ENCODE results near the gene C20orf204. TPM values are rescaled to one million over a fixed set of nuclear protein-coding genes. Genes with fewer than 3 reads are reported as not detected.

C20orf204 gene
- total and polyA plus RNA-seq, 2 of the 4 experiments (the other 2 are of a cell fraction), result 0.09 to 0.18 TPM

DNA sequence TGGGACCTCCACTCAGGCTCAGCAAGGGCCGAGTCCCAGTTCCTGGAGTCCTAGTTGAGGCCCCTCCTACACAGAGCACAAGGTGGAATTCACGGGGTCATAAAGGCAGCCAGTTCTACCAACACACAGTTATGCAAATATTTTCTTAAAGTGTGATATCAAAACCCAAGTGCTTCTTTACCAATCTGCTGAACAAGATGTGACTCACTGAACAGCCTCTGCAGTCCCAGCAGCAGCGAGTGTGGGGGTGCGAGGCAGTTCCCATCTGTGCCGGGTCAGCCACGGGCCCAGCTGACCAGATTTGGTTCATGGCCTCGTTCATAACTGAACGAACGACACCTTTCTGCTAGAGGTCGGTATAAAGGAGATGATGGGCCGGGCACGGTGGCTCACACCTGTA lies 22.6 kb downstream of the C20orf204 start:
- no peak overlapping the region for H2BK120ac ChIP-seq (ENCODE audit: low read depth, low read length)
- BruUV-seq (replicated peaks), result no TSS peak
- H3K14ac ChIP-seq (replicated peaks; ENCODE audit: low read depth, low read length), result no peak overlapping the region
- peak overlapping the region; percentile 43; the same call in 1 of the 2 replicates for H3K4me2 ChIP-seq (ENCODE audit: low read depth, low read length)
- no peaks in the 10 kb centered on the region; the same call in 1 of the 2 replicates for H4K20me1 ChIP-seq (ENCODE audit: insufficient read depth, low read length)
- peaks cover 2% of the 10 kb centered on the region; the same call in 1 of the 2 replicates for H3K27me3 ChIP-seq (ENCODE audit: control insufficient read depth, insufficient read depth, low read length)
- ChIA-PET POLR2A (ENCODE audit: unreplicated experiment) (no interaction called here), CTCF (interaction anchor here (1.8 kb wide), 1 partner anchor 11 kb away, joined by 6 read pairs; no protein-coding TSS in a partner anchor)
- in situ Hi-C loops (cut with MboI; ENCODE audit: low sequenced_read_pairs) (no loop called here), dilution Hi-C loops (cut with HindIII; ENCODE audit: low sequenced_read_pairs, unreplicated experiment) (no loop called here), intact Hi-C loops (cut with micrococcal nuclease) (loop anchor here (5.0 kb wide), 1 partner anchor 521 kb away; the partner anchor contains the start of gene PTK6)
- no peak overlapping the region for H3K4ac ChIP-seq (ENCODE audit: low read depth, low read length)
- H2BK5ac ChIP-seq (ENCODE audit: low read depth, low read length, poor library complexity, severe bottlenecking), result no peak overlapping the region
- no peak for TF ChIP-seq POLR2A (IDR thresholded peaks at IDR 0.05; ENCODE audit: low read depth, low read length)
- TF ChIP-seq BHLHE40 (IDR thresholded peaks at IDR 0.05; ENCODE audit: low read depth, low read length), result no peak
- TF ChIP-seq, protein P1, sequence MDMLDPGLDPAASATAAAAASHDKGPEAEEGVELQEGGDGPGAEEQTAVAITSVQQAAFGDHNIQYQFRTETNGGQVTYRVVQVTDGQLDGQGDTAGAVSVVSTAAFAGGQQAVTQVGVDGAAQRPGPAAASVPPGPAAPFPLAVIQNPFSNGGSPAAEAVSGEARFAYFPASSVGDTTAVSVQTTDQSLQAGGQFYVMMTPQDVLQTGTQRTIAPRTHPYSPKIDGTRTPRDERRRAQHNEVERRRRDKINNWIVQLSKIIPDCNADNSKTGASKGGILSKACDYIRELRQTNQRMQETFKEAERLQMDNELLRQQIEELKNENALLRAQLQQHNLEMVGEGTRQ (IDR thresholded peaks at IDR 0.05; ENCODE audit: low read depth, low read length), result peak; percentile 30; the same call in 1 of the 2 replicates
- H3K27ac ChIP-seq (ENCODE audit: insufficient read depth, low read length), result no peak overlapping the region
- ATAC-seq (ENCODE audit: low read depth) (peak; percentile 11), DNase-seq (peak; percentile 64)
- H2AK5ac ChIP-seq (ENCODE audit: low read depth, low read length), result no peak overlapping the region
- no peak overlapping the region for H3K23ac ChIP-seq (ENCODE audit: low read depth, low read length)
- no peak overlapping the region for H3K4me3 ChIP-seq (ENCODE audit: insufficient read depth, low read depth, low read length)
- 81% methylated on average over 10 of the region's 12 CpGs; no CpG with 5 or more reads in 1 of the 2 experiments for WGBS, 2 experiments (ENCODE audit: extremely low coverage in 2 of 2, insufficient read length in 1 of 2)
- no peaks in the 10 kb centered on the region for H3K9me3 ChIP-seq (ENCODE audit: control insufficient read depth, insufficient read depth, low read length)
- H3K79me1 ChIP-seq (ENCODE audit: low read depth in 1 of 2, low read length in 2 of 2), result peaks cover 6 to 11% of the 10 kb centered on the region in 2 experiments; a peak in 3 of 4 replicates
- H2AFZ ChIP-seq (replicated peaks; ENCODE audit: low read length, poor library complexity), result peak overlapping the region; percentile 53
- H2BK15ac ChIP-seq (ENCODE audit: low read depth, low read length), result no peak overlapping the region
- no peak overlapping the region for H3K56ac ChIP-seq (ENCODE audit: extremely low read depth, insufficient read depth, low read length)
- no peak overlapping the region for H2AK9ac ChIP-seq (replicated peaks; ENCODE audit: low read depth, low read length, poor library complexity)
- no peaks in the 10 kb centered on the region for H3K36me3 ChIP-seq (ENCODE audit: control insufficient read depth, insufficient read depth, low read length)
- H3K4me1 ChIP-seq (ENCODE audit: control insufficient read depth, insufficient read depth, low read length), result peaks cover 11% of the 10 kb centered on the region
- no peak overlapping the region for H2BK20ac ChIP-seq (ENCODE audit: low read depth, low read length)
- peaks cover 6% of the 10 kb centered on the region for H3K9me1 ChIP-seq (ENCODE audit: insufficient read depth, low read length)
- no peak overlapping the region for H3K18ac ChIP-seq (ENCODE audit: low read depth, low read length)
- no peak overlapping the region for H4K91ac ChIP-seq (ENCODE audit: insufficient read depth, low read depth, low read length)
- no peak overlapping the region for H4K8ac ChIP-seq (ENCODE audit: low read depth in 2 of 2, low read length in 2 of 2)
- H3K9ac ChIP-seq (ENCODE audit: low read depth, low read length), result no peak overlapping the region
- no peak overlapping the region; the same call in 1 of the 2 replicates for H4K5ac ChIP-seq (ENCODE audit: low read depth, low read length)

Data from IMR-90 (cell line).